HepG2 (cell line): ENCODE results near the gene NABP2. TPM values are rescaled to one million over a fixed set of nuclear protein-coding genes. Genes with fewer than 3 reads are reported as not detected.

Experiments
- AFF4 ChIP-seq: sonication (generic); formaldehyde crosslinking; IDR thresholded peaks from 2 replicates; pipeline ENCODE4 v1.4.0; 2020; ENCODE audit warnings: missing genetic modification reagents
- ATF1 ChIP-seq: IDR thresholded peaks from 2 replicates; pipeline ENCODE4 v1.6.1; 2016; ENCODE audit warnings: mild to moderate bottlenecking, control low read depth
- ATF5 ChIP-seq: sonication (generic); formaldehyde crosslinking; IDR thresholded peaks from 2 replicates; pipeline ENCODE4 v1.4.0; 2020; ENCODE audit warnings: mild to moderate bottlenecking, low read depth, missing genetic modification reagents
- ATF7 ChIP-seq, 2 experiments: fragments of 450-650 bp in 1 of 2; sonication (generic) in 1 of 2; formaldehyde crosslinking in 1 of 2; IDR thresholded peaks; 2 replicates each; pipeline versions ENCODE4 v1.4.0 to v1.6.1; 2016 to 2020; ENCODE audit warnings: antibody characterized with exemption in 1 of 2, mild to moderate bottlenecking in 1 of 2, missing genetic modification reagents in 1 of 2
- ATF7-NPFF ChIP-seq: sonication (generic); formaldehyde crosslinking; IDR thresholded peaks from 2 replicates; pipeline ENCODE4 v1.8.1; 2023; ENCODE audit warnings: mild to moderate bottlenecking, low read depth, missing genetic modification reagents, moderate library complexity
- PPARG ChIP-seq: conservative IDR thresholded peaks from 2 replicates; pipeline ENCODE4 v1.6.1; 2016; ENCODE audit warnings: missing biosample characterization, missing genetic modification reagents
- TRIM22 ChIP-seq: fragments of 450-650 bp; IDR thresholded peaks from 2 replicates; pipeline ENCODE4 v1.6.1; 2017
- ZMAT3 ChIP-seq: sonication (generic); formaldehyde crosslinking; conservative IDR thresholded peaks from 2 replicates; pipeline ENCODE4 v1.7.0; 2021; ENCODE audit warnings: missing genetic modification reagents
- ZNF263 ChIP-seq: sonication (generic); formaldehyde crosslinking; IDR thresholded peaks from 2 replicates; pipeline ENCODE4 v1.4.0; 2020; ENCODE audit warnings: missing genetic modification reagents
- ZSCAN31 ChIP-seq: sonication (generic); formaldehyde crosslinking; IDR thresholded peaks from 2 replicates; pipeline ENCODE4 v1.5.0; 2020; ENCODE audit warnings: low read depth, mild to moderate bottlenecking, missing genetic modification reagents
- polyA plus RNA-seq, 8 experiments: library from polyadenylated mRNA; depleted of rRNA in 3 of 8; stranded (reverse) in 7 of 8; unstranded in 1 of 8; fragments of >200 nt; fragmentation: Illumina TruSeq in 4 of 8; extraction: Trizol in 4 of 8; gene quantifications; 2 replicates each; pipeline versions ENCODE4 v1.2.1 to v1.2.3, GENCODE V29; 2011 to 2016; ENCODE audit warnings: low read depth in 4 of 8, missing spikeins in 1 of 8, mixed read lengths in 1 of 8; ENCODE audit not compliant: insufficient read depth in 1 of 8
- total RNA-seq, 5 experiments: library from RNA; depleted of rRNA; stranded (reverse); fragments of >200 nt; fragmentation: Illumina TruSeq; extraction: Trizol; gene quantifications; 2 replicates each; pipeline ENCODE4 v1.2.3, GENCODE V29; 2016; ENCODE audit warnings: low read depth in 1 of 5

The NABP2 gene
- total and polyA plus RNA-seq, 2 of the 13 experiments (the other 11 are each of a cell fraction or from before 2014, with no cell fraction given): 33.2 to 35.5 TPM

- TF ChIP-seq AFF4 (CRISPR knock-in tag) (no peak), ZMAT3 (CRISPR knock-in tag) (no peak), ATF7-NPFF (no peak), ZNF263 (CRISPR knock-in tag) (no peak), ATF1 (no peak), PPARG (no peak), ATF5 (no peak), ZSCAN31 (CRISPR knock-in tag) (no peak), ATF7 (IDR thresholded peaks at IDR 0.05) (no peak), ATF7 (CRISPR knock-in tag; IDR thresholded peaks at IDR 0.05) (no peak), TRIM22 (no peak)
Observed at GRCh38 chr12:56190695-56191155, 33.4 kb upstream of the NABP2 start (continued).
